Measurements from ENCODE around the gene SLC22A1. TPM values are rescaled to one million over a fixed set of nuclear protein-coding genes. Genes with fewer than 3 reads are reported as not detected.
"Not testable (repeated sequence)": the region's sequence is repeated elsewhere in the genome, so short reads cannot be mapped to it uniquely, and the experiment has no call there.

The SLC22A1 gene
- total and polyA plus RNA-seq, 2 experiments from 2014 or later, result 0.10 to 0.65 TPM

GRCh38 chr6:160114536-160114935, 7.1 kb upstream of the SLC22A1 start:
- H3K27ac ChIP-seq (ENCODE audit: low read depth); H3K79me2 ChIP-seq (replicated peaks; ENCODE audit: insufficient read depth); H3K4me3 Mint-ChIP-seq; H3K4me1 ChIP-seq (ENCODE audit: insufficient read depth); H3K27me3 Mint-ChIP-seq (ENCODE audit: insufficient read depth, low read depth, poor library complexity); H3K4me2 ChIP-seq; H2AFZ ChIP-seq; ATAC-seq; H4K20me1 ChIP-seq (replicated peaks; ENCODE audit: insufficient read depth); H3K27me3 ChIP-seq (ENCODE audit: insufficient read depth); H3K9me2 ChIP-seq (ENCODE audit: insufficient read depth); H3K4me3 ChIP-seq; H3K27ac Mint-ChIP-seq; H3F3A ChIP-seq (replicated peaks; ENCODE audit: low read depth); DNase-seq (ENCODE audit: low spot score); H3K36me3 ChIP-seq (ENCODE audit: insufficient read depth): not testable (repeated sequence)
- peaks cover 15% of the 10 kb centered on the region; the same call in 2 of the 3 replicates for H3K4me1 Mint-ChIP-seq
- peaks cover 32% of the 10 kb centered on the region for H3K36me3 Mint-ChIP-seq (ENCODE audit: low read depth)
- peaks cover 24% of the 10 kb centered on the region for H3K9me3 Mint-ChIP-seq

GRCh38 chr6:160115421-160115820, 6.2 kb upstream of the SLC22A1 start:
- Mint-ChIP-seq H3K4me1 (peaks cover 15% of the 10 kb centered on the region; the same call in 2 of the 3 replicates), H3K27ac (no peak overlapping the region), H3K9me3 (peaks cover 24% of the 10 kb centered on the region), H3K27me3 (ENCODE audit: insufficient read depth, low read depth, poor library complexity) (peaks cover 8% of the 10 kb centered on the region), H3K36me3 (ENCODE audit: low read depth) (peaks cover 34% of the 10 kb centered on the region), H3K4me3 (no peak overlapping the region)
- Histone ChIP-seq H3K4me3 (no peak overlapping the region), H3K27me3 (ENCODE audit: insufficient read depth) (no peaks in the 10 kb centered on the region), H2AFZ (no peak overlapping the region), H3K4me2 (no peak overlapping the region), H3K36me3 (ENCODE audit: insufficient read depth) (no peaks in the 10 kb centered on the region), H3K9me2 (ENCODE audit: insufficient read depth) (no peaks in the 10 kb centered on the region), H3K4me1 (ENCODE audit: insufficient read depth) (peaks cover 4% of the 10 kb centered on the region; the same call in 1 of the 2 replicates), H3F3A (replicated peaks; ENCODE audit: low read depth) (no peaks in the 10 kb centered on the region), H3K27ac (ENCODE audit: low read depth) (no peak overlapping the region), H3K79me2 (replicated peaks; ENCODE audit: insufficient read depth) (no peaks in the 10 kb centered on the region), H4K20me1 (replicated peaks; ENCODE audit: insufficient read depth) (no peaks in the 10 kb centered on the region)
- DNase-seq (ENCODE audit: low spot score) (no peak), ATAC-seq (no peak)
- TF ChIP-seq ZNF331 (CRISPR knock-in tag; IDR thresholded peaks at IDR 0.05; ENCODE audit: low read depth), result no peak
- TF ChIP-seq EZH2phosphoT487 (IDR thresholded peaks at IDR 0.05; ENCODE audit: unreplicated experiment), result no peak
- TF ChIP-seq CTCF (conservative IDR thresholded peaks at IDR 0.05; ENCODE audit: low read depth in 2 of 2), result no peak
- no peak for TF ChIP-seq REST (IDR thresholded peaks at IDR 0.05; ENCODE audit: unreplicated experiment)
- TF ChIP-seq CREB1 (CRISPR knock-in tag; IDR thresholded peaks at IDR 0.05; ENCODE audit: low read depth), result no peak
- TF ChIP-seq ETS1 (IDR thresholded peaks at IDR 0.05), result no peak
- no peak for TF ChIP-seq JUNB (IDR thresholded peaks at IDR 0.05; ENCODE audit: unreplicated experiment)
- no peak for TF ChIP-seq ZNF462 (CRISPR knock-in tag; IDR thresholded peaks at IDR 0.05)
- TF ChIP-seq POLR2AphosphoS5 (IDR thresholded peaks at IDR 0.05; ENCODE audit: low read depth), result no peak
- TF ChIP-seq ZNF114 (CRISPR knock-in tag; IDR thresholded peaks at IDR 0.05), result no peak

Data from GM23338 (cell line).